DMS79 treated with DMSO at 0.1 percent for 48 hours (cell line): Measurements from ENCODE around the gene PSMD13.

ENCODE experiments used
- DNase-seq: peaks from one replicate; lab custom pipeline; 2025; lab: John Stamatoyannopoulos, UW

The PSMD13 gene

DNA sequence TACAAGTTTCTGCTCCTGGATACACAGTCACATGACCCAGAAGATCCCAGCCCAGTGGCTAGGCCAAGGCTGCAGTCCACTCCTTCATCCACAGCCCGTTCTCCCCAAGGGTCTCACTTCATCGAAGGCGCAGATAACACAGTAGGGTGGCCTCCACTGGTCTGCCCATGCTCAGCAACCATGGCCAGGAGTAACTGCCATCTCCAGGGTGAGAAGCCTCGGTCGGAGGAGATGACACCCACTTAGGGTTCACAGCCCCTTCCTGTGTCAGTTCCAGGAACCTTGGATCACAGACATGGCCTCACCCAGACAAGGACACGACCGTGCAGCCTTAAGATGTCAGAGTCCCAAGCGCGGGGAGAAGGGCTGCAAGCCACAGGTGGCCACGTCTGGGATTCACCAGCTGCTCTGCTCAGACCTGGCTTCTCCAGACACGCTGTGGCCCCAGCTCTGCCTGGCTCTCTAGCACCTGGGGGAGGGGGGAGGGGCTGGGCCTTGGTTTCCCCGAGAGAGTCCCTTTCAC lies 32.1 kb upstream of the PSMD13 start:
- DNase-seq, result no peak

DNA sequence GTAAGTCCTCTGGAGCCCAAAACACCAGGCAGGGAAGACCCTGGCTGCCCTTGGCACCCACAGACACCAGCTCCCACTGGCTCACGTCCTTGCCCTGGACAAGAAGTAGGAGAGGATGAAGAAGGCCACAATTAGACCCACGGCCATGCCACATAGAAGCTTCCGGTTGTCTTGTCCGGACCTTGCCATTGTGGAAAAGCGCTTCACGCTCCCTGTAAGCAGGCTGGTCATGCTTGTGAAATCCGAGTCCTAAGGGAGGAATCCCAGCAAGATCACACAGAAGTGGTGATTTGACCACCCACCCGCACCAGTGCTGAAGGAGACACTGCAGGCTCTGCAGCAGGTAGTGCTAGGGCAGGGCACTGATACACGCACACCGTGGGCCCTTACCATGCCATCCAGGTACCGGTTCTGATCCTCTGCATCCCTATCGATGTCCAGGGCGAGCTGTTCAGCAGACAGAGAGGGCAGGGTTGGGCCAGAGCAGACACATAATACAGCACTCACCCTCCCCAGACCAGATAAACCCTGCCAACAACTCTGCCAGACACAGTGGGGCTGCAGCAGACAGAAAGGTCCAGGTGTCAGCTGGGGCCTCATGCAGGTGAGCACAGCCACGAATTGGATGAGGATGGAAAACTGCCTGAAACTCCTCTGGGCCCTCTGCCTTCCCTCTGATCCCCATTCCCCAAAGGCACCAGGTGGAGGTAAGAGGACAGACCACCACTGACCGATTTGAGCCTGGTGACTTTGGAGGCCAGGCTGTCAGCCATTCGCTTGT lies 31.4 kb upstream of the PSMD13 start:
- no peak for DNase-seq

DNA sequence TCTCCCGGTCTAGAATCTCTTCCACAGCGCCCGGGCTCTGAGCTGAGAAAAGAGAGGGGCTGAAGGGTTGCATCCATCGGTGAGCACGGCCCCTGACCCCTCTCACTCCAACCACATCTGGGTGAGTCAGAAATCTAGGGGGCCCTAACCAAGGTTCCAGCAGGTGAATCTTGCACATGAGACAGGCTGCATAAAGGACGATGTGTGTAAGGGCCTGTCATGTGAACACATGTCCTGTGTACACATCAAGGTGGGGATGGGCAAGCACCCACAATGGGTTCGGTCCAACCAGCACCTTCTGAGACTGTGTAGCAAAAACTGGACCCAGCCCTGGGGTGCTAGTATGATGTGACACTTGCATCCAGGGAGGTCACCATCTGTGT lies 30.8 kb upstream of the PSMD13 start:
- DNase-seq, result no peak

DNA sequence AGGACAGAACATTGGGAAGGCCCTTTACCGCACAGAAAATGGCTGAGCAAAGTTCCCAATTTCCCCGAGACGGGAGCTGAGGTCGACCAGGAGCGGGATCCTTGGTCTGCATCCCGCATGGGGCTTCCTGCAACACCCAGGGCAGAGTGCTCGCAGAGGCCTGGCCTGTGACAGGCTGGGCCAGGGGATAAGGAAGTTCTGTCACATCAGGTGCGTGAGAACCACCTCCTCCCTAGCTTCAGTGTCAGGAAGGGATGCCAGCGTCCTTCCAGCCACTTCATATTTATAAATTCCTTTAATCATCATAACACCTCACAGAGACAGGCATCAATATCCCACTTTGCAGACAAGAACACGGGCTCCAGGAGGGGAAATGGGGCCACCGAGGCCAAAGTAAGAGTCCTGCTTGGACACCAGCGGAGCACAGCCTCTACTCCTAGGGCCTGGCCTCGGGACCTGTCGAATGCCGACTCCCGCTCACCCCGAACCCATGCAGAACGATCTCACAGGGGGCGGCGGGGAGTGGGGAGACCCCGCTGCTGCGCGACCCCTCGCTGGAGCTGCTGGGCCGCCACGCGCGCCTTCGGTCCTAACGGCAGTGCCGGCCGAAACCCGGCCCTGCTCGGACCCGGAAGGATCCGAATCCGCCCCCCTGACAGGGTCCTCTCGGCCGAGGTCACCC lies 30.1 kb upstream of the PSMD13 start:
- no peak for DNase-seq

DNA sequence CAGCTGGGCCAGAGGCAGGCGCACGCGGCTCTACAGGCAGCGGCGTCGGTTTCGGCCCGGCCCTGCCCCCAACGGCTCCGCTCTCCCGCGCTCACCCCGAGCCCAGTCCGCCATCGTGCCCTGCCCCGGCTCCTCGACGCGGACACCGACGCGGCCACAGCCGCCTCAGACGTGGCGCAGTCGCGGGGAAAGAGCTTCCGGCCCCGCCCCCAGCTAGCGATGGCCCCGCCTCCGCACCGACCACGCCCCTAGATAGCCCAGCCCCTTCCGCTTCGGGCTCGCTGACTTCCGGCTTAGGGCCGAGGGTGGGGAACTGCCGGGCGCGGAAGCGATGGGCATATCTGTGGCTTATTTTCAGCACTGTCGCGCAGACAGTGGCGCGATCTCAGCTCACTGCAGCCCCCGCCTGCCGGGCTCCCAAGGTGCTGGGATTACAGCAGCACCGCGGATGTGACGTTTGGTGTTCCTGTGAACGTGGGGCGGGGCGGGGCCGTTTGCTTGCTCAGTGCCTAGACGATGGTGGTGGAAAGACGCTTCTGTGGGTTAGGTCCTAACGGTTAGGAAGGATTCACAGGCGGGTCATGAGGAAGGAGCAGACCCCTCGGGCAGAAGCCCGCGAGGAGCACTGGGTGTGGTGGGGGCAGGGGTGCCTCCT lies 29.4 kb upstream of the PSMD13 start, which contains the start of the genes BET1L and RIC8A:
TSS of gene BET1L (minus strand) at position 192 of the 655 bp plus-strand sequence. CDS start at position 114, 78 bp downstream.
TSS of gene RIC8A (plus strand) at position 501 of the 655 bp plus-strand sequence. CDS start 1,147 bp downstream, outside the sequence.
- DNase-seq, result peak; percentile 67

DNA sequence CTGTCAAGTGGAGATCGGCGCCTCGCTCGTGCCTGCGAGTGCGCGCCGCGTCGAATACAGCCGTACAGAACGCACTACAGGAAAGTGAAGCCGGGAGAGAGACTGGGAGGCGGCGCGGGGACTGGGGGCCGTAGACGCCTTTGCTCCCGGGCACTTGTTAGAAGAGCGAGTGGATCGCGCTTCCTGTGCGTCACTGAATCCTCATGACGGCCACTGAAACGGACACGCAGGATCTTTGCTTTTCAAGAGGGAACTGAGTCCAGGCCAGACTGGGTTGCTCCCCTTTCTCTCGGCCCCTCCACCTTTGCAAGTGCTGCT lies 29.0 kb upstream of the PSMD13 start:
- DNase-seq, result no peak

DNA sequence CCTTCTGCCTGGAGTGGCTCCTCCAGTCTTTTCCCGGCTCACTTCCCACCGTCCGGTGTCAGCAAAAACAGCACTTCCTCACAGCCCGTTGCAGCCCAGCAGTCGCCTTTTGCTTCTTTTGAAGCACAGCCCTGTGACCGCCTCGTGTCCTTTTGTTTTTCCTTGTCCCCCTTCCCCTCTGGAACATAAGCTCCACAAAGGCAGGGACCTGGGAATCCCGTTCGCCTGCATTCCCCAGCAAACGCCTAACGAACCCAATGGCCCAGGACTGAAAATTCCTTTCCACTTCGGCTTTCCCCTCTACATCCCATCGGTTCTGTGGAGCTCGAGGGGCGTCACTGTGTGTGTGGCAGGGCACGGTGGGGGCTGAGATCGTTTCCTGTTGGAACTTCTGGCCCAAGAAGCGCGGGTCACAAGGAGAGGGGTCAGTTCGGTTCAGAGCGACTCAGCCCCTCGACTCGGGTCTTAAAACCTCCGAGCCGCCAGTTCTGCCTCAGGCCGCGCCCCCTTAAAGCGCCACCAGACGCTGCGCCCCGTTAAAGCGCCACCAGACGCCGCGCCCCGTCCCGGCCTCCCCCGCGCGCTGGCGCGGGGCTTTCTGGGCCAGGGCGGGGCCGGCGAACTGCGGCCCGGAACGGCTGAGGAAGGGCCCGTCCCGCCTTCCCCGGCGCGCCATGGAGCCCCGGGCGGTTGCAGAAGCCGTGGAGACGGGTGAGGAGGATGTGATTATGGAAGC lies 28.4 kb upstream of the PSMD13 start:
- DNase-seq, result peak; percentile 28

DNA sequence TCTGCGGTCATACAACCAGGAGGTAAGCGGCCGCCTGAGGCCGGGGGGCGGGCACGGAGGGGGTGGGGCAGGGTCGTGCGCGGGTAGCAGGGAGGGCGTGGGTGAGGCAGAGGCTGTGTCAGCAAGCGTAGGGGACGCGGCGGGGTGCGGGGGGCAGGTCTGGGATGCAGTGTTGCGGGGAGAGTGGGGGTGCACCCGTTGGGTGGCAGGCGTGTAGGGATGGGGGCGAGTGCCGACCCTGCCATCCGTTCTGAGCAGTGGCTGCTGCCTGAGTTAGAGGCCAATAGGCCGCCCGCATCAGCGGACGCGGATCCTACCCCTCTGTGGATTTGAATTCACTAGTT lies 27.9 kb upstream of the PSMD13 start:
- no peak for DNase-seq

DNA sequence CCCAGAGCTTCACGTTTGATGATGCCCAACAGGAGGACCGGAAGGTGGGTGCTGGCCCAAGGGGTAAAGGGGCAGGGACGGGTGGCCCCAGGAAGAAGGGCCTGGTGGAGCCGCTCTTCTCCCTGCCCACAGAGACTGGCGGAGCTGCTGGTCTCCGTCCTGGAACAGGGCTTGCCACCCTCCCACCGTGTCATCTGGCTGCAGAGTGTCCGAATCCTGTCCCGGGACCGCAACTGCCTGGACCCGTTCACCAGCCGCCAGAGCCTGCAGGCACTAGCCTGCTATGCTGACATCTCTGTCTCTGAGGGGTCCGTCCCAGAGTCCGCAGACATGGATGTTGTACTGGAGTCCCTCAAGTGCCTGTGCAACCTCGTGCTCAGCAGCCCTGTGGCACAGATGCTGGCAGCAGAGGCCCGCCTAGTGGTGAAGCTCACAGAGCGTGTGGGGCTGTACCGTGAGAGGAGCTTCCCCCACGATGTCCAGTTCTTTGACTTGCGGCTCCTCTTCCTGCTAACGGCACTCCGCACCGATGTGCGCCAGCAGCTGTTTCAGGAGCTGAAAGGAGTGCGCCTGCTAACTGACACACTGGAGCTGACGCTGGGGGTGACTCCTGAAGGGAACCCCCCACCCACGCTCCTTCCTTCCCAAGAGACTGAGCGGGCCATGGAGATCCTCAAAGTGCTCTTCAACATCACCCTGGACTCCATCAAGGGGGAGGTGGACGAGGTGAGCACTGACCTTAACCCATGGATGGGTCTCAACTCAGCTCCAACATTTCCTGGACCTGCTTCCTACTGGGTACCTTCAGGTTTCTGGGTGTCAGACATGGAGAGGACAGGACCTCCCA lies 27.3 kb upstream of the PSMD13 start:
- no peak for DNase-seq

DNA sequence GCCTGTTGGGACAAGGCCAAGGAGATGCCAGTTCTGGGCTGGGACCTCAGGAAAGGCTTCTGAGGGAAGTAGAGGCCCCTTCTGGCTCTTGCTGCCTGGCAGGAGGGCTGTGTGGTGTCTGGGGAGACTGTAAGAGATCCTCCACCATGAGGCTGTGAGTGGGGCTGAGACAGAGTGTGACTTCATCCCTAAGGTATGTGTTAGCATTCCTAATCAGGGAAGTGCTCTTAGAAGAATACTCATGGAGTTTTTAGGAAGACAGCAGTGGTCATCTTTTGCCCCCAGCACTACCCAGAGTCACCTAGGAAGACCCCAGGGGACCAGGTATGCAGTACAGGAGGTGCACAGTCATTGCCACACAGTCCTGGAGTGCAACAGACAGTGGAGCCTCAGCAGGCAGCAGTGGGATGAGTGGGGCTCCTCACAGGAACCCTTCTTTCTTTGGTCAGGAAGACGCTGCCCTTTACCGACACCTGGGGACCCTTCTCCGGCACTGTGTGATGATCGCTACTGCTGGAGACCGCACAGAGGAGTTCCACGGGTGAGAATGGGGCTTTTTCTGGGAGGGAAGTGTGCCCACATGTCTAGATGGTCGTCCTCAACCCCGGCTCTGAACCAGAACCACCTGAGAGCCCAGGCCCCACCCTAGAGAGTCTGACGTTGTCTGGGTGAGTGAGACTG lies 26.5 kb upstream of the PSMD13 start:
- no peak for DNase-seq

DNA sequence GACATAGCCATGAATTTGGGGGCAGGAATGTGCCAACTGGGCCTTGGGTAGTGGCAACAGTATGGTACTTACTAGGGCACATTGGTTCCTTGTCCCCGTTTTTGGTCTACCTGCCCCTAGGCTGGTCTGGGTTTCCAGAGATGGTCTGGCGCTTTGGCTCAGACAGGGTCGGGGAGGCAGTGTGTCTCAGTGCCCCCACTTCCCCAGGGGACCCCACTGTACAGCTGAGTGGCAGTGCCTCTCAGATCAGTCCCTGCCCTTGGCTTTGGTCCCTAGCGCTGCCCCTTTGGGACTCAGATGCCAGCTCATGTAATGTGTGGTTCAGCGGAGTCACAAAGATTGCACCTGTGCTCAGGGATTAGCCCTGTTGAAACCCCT lies 26.0 kb upstream of the PSMD13 start:
- DNase-seq, result no peak

DNA sequence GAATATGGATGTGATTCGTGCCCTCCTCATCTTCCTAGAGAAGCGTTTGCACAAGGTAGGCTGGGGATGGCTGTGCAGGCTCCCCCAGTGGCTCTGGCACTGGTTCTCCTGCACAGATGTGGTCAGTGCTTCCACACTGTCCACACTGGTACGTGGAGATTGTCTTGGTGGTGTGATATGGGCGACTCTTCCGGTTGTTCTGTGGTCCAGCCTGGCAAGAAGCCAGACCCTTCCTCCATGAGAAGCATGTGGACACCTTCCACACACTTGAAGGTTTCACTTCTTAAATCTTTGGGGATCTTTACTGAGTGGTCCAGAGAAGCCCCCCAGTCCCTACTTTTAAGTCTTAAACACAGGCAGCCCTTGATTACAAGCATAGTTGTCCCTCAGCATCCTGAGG lies 25.5 kb upstream of the PSMD13 start:
- no peak for DNase-seq

DNA sequence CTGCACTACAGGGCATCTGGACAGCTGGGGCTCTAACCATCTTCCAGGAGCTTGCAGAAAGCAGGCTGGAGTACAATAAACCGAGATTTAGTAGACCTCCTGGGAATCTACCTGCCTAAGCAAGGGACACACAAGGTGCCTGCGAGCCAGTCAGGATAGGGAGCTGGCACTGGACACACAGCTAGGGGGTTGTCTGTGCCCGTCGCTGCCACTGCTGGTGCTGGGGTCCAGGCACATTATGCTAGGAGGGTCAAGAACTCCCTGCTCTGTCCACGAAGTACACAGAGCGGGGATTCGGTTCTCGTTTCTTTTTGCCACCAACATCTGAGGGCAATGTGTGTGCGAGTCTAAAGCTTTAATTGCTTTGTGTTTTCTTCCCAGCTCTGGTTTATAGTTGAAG lies 25.0 kb upstream of the PSMD13 start:
- DNase-seq, result no peak

DNA sequence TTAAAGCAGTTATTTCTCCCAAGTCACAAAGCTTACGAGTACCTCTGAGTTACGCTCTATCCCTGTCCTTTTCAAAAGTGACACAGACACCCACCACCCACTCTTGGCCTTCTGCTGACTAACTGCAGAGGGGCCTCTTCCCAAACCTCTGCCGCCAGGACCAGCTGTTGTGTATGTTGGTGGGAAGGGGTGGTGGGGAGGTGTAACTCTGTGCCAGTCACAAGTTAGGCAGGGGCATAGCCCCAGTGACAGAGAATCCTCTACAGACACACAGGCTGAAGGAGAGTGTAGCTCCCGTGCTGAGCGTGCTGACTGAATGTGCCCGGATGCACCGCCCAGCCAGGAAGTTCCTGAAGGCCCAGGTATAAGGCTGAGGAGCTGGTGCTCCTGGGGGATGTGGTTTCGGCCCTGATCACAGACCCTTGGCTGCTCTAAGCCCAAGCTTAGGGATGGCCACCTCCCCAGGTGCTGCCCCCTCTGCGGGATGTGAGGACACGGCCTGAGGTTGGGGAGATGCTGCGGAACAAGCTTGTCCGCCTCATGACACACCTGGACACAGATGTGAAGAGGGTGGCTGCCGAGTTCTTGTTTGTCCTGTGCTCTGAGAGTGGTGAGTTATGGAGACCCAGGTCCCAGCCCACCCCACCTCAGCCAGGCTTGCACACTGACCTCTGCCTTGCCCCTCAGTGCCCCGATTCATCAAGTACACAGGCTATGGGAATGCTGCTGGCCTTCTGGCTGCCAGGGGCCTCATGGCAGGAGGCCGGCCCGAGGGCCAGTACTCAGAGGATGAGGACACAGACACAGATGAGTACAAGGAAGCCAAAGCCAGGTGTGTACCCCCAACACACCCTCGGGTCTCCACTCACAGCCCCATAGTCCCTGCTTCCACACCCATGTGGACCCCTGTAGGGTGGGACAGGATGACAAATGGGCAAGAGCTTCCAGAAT lies 24.4 kb upstream of the PSMD13 start:
- DNase-seq, result no peak

DNA sequence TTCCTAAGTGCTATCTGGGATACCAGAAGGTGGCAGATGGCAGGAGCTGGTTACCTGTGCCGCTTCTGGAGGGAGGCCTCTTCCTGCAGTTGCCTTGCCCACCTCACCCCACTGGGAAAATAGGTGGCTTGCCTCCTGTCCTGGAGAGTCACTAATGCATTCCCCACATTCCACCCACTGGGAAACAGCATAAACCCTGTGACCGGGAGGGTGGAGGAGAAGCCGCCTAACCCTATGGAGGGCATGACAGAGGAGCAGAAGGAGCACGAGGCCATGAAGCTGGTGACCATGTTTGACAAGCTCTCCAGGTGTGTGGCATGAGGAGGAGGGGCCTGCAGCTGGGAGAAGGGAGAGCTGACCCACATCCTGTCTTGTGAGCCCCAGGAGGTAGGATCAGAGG lies 23.7 kb upstream of the PSMD13 start:
- no peak for DNase-seq

DNA sequence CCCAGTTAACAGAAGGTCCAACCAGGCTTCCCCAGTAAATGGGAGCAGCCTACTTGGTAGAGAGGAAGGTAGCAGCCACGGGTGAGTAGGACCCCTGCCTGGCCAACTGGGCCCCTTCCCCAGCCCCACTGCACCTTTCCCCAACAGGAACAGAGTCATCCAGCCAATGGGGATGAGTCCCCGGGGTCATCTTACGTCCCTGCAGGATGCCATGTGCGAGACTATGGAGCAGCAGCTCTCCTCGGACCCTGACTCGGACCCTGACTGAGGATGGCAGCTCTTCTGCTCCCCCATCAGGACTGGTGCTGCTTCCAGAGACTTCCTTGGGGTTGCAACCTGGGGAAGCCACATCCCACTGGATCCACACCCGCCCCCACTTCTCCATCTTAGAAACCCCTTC lies 22.7 kb upstream of the PSMD13 start:
- DNase-seq, result no peak

DNA sequence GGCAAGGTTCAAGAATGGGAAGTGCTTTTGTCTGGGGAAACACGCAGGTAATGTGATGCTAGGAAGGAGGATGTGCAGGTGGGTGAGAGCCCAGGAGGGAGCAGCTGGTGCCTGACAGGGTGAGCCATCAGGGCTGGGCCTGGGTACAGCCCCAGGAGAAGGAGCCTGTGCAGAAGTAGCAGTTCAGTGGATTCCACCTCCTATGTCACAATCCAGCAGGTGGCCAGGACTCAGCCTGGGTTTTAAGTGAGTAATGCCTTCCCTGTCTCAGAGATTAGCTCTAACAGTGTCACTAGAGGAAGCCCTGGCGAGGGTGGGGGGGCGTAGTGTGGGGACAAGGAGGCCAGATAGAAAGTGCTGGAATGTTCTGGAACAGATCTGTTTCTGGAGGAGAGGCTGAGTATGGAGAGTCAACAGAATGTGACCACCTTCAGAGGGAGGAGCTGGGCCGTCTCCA lies 21.2 kb upstream of the PSMD13 start:
- DNase-seq, result no peak

DNA sequence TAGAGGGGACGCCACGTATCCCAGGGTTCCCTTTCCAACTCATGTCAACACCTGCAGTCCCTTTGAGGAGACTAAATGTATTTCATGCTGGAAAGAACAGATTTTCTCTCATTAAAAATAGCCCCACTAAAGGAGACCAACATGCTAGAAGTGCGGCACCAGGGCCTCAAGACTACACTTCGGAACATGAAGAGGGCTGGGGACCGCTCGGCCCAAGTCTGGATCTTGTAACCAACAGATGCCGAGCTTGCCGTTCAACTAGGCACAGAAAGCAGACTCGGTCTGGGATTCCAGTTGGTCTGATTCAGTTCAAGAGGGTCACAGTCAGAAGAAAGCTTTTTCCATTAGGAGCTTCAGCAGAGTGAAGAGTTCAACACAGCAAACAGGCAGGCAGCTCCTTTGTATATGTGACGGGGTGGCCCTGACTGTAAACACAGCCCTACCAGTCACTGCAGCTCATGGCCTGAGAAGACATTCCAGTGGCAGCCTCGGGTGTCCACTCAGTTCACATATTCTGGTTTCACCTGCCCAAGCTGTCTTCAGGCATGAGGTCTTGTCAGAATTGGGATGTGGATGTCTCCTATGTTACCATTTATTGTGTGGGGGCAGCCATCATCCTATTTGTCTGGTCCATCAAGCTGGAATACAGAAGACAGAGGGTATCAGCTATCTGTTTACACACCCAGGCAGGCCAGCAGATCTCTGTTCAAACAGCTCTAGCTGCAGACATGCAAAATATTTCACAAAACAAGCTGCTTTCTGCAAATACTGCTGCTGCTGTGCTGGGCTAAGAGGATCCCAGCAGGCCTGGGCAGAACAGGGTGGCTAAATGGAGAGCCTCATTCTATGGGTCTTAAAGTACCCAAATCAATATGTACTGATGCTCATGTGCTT lies 20.4 kb upstream of the PSMD13 start:
- DNase-seq, result no peak

DNA sequence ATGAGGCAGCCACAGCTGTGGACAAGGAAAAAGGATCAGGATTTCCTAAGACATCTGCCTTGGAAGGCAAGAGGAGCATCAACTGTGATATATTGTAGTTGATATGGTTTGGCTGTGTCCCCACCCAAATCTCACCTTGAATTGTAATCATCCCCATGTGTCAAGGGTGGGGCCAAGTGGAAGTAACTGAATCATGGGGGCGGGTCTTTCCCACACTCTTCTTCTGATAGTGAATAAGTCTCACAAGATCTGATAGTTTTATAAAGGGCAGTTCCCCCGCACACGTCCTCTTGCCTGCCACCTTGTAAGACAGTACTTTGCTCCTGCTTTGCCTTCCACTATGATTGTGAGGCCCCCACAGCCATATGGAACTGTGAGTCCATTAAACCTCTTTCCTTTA lies 19.1 kb upstream of the PSMD13 start:
- DNase-seq, result no peak
